GM12878 (cell line): Measurements from ENCODE around the gene GEMIN7. TPM values are rescaled to one million over a fixed set of nuclear protein-coding genes. Genes with fewer than 3 reads are reported as not detected.

Source experiments
- BACH1 ChIP-seq: fragments of 450-650 bp; IDR thresholded peaks from 2 replicates; pipeline ENCODE4 v1.6.1; 2017; ENCODE audit warnings: mild to moderate bottlenecking, borderline replicate concordance
- BCL11A ChIP-seq: IDR thresholded peaks from 2 replicates; pipeline ENCODE4 v1.6.1; 2011; ENCODE audit warnings: low read depth, low read length
- CBFB ChIP-seq: IDR thresholded peaks from 2 replicates; pipeline ENCODE4 v1.6.1; 2016; ENCODE audit warnings: antibody characterized with exemption, low read depth
- CBX5 ChIP-seq: sonication (generic); IDR thresholded peaks from 2 replicates; pipeline ENCODE4 v1.6.1; 2016; ENCODE audit warnings: low read depth, moderate library complexity, mild to moderate bottlenecking, inconsistent platforms
- CHD1 ChIP-seq: IDR thresholded peaks from 2 replicates; pipeline ENCODE4 v1.6.1; 2012; ENCODE audit warnings: low read depth, low read length, improper control_type of control experiment
- CHD2 ChIP-seq: IDR thresholded peaks from 2 replicates; pipeline ENCODE4 v1.6.1; 2011; ENCODE audit warnings: low read depth, low read length, improper control_type of control experiment, borderline replicate concordance
- CREB1 ChIP-seq: IDR thresholded peaks from 2 replicates; pipeline ENCODE4 v1.6.1; 2012; ENCODE audit warnings: low read depth, mild to moderate bottlenecking, inconsistent platforms
- EP300 ChIP-seq, 2 experiments: fragments of 150-350 bp in 1 of 2; IDR thresholded peaks; 2 replicates each; pipeline ENCODE4 v1.6.1; 2011 to 2012; ENCODE audit warnings: low read depth in 2 of 2, low read length in 2 of 2, borderline replicate concordance in 1 of 2, improper control_type of control experiment in 1 of 2, inconsistent platforms in 1 of 2; ENCODE audit not compliant: control insufficient read depth in 1 of 2
- FOXK2 ChIP-seq: fragments of 450-650 bp; IDR thresholded peaks from 2 replicates; pipeline ENCODE4 v1.6.1; 2017; ENCODE audit warnings: mild to moderate bottlenecking, moderate library complexity
- FOXM1 ChIP-seq: IDR thresholded peaks from 2 replicates; pipeline ENCODE4 v1.6.1; 2012; ENCODE audit warnings: low read depth, mild to moderate bottlenecking, inconsistent platforms, low read length, moderate library complexity
- IKZF1 ChIP-seq: fragments of 450-650 bp; conservative IDR thresholded peaks from 2 replicates; pipeline ENCODE4 v1.6.1; 2017; ENCODE audit warnings: antibody characterized with exemption, mild to moderate bottlenecking
- KDM1A ChIP-seq: fragments of 200-600 bp; sonication (generic); IDR thresholded peaks from 2 replicates; pipeline ENCODE4 v1.6.1; 2016; ENCODE audit warnings: borderline replicate concordance
- MTA2 ChIP-seq: fragments of 450-650 bp; IDR thresholded peaks from 2 replicates; pipeline ENCODE4 v1.6.1; 2016; ENCODE audit warnings: low read depth, mild to moderate bottlenecking, moderate library complexity
- NFYB ChIP-seq: IDR thresholded peaks from 2 replicates; pipeline ENCODE4 v1.6.1; 2011; ENCODE audit warnings: low read depth, mild to moderate bottlenecking, low read length, improper control_type of control experiment, moderate library complexity; ENCODE audit not compliant: insufficient read depth
- NR2F1 ChIP-seq: fragments of 450-650 bp; conservative IDR thresholded peaks from 2 replicates; pipeline ENCODE4 v1.6.1; 2017; ENCODE audit warnings: mild to moderate bottlenecking
- POLR2AphosphoS5 ChIP-seq: IDR thresholded peaks from 2 replicates; pipeline ENCODE4 v1.6.1; 2011; ENCODE audit warnings: mild to moderate bottlenecking, low read length, inconsistent platforms
- POU2F2 ChIP-seq: IDR thresholded peaks from 3 replicates; pipeline ENCODE4 v1.6.1; 2011; ENCODE audit warnings: low read depth, mild to moderate bottlenecking, low read length, borderline replicate concordance
- RB1 ChIP-seq: fragments of 450-650 bp; formaldehyde crosslinking; IDR thresholded peaks from 2 replicates; pipeline ENCODE4 v1.6.1; 2017; ENCODE audit warnings: mild to moderate bottlenecking, borderline replicate concordance
- RFX5 ChIP-seq: IDR thresholded peaks from 2 replicates; pipeline ENCODE4 v1.6.1; 2011; ENCODE audit warnings: low read depth, low read length, improper control_type of control experiment
- STAT3 ChIP-seq: IDR thresholded peaks from 2 replicates; pipeline ENCODE4 v1.6.1; 2011; ENCODE audit warnings: low read depth, low read length, improper control_type of control experiment
- SUZ12 ChIP-seq: fragments of 200-600 bp; sonication (generic); IDR thresholded peaks from one replicate; pipeline ENCODE4 v1.6.1; 2018; ENCODE audit warnings: antibody characterized with exemption, mild to moderate bottlenecking; ENCODE audit not compliant: unreplicated experiment
- polyA plus RNA-seq, 11 experiments: library from polyadenylated mRNA; depleted of rRNA in 4 of 11; unstranded in 6 of 11; stranded (reverse) in 5 of 11; fragments of >200 nt; fragmentation: Nextera tagmentation in 4 of 11; fragmentation: Illumina TruSeq in 1 of 11; extraction: Ambion mirVana in 4 of 11; extraction: Trizol in 1 of 11; gene quantifications; 1 replicate in 1 of 11; 2 replicates in 10 of 11; pipeline versions ENCODE4 v1.2.1 to v1.2.3, GENCODE V29; 2011 to 2016; ENCODE audit warnings: inconsistent platforms in 2 of 11, missing spikeins in 2 of 11, low read depth in 1 of 11
- total RNA-seq, 4 experiments: library from RNA; depleted of rRNA in 3 of 4; stranded (reverse); fragments of >200 nt in 3 of 4; fragmentation: Illumina TruSeq in 1 of 4; extraction: Trizol in 1 of 4; gene quantifications; 2 replicates each; pipeline versions ENCODE4 v1.2.1 to v1.2.3, GENCODE V29; 2013 to 2021
- TF ChIP-seq, protein P1 (sequence below): fragments of 450-650 bp; formaldehyde crosslinking; IDR thresholded peaks from 2 replicates; pipeline ENCODE4 v1.4.0; 2022; ENCODE audit warnings: mild to moderate bottlenecking, moderate library complexity
- TF ChIP-seq, protein P2 (sequence below), 3 experiments: IDR thresholded peaks in 2 of 3; conservative IDR thresholded peaks in 1 of 3; 2 replicates each; pipeline ENCODE4 v1.5.1; 2011; ENCODE audit warnings: low read depth in 3 of 3, low read length in 3 of 3, mild to moderate bottlenecking in 3 of 3, control low read depth in 2 of 3, moderate library complexity in 2 of 3, inconsistent platforms in 1 of 3, mixed read lengths in 1 of 3; ENCODE audit not compliant: control insufficient read depth in 2 of 3, insufficient read depth in 1 of 3; ENCODE audit errors: extremely low read depth in 1 of 3
- TF ChIP-seq, protein P3 (sequence below): IDR thresholded peaks from 2 replicates; pipeline ENCODE4 v1.6.1; 2011; ENCODE audit warnings: low read depth, low read length, improper control_type of control experiment, borderline replicate concordance

GEMIN7 gene
- total and polyA plus RNA-seq, 10 of the 15 experiments (the other 5 are each of a cell fraction or from before 2014, with no cell fraction given) = 21.1 to 76.7 (median 44.9) TPM

DNA sequence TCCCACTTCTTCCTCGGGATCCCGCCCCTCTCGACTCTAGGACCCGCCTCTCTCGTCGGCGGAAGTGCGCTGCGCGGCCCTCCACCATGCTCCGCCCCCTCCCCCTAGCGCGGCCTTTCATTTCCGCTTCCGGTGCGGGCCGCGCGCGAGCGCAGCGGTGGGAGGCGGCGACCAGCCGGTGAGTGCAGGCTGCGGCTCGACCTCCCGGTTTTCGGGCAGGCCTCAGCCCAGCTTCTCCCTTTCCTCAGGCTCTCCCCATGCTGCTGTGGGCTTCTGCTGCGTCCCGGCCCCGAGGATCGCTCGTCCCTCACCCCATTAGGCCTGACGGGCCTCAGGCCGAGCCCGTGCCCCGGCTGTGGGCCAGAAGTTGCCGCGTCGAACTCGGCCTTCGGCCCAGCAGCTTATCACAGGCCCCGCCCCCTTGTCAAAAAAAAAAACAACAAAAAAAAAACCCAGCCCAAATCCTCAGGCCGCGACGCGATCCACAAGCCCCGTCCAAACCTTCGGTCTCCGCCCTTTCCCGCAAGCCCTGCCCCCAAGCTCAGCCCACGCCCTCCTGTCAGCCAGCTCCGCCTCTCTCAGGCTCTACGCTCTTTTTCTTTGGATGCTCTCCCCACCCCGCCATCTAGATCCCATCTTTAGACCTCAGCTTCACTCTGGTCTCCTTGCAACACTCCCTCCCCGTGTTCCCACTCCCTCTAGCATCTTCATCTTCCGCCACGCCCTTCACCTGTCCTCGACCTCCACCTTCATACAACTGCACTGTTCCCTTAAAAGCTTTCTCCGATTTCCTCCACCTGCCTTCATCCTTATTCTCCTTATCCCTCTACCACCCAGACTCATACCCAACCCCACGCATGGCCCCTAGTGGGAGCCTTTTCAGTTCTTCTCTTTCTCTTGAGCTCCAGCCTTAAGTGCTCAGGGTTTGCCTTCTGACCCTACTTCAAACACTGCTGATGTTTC is 39.8 kb upstream of the GEMIN7 start, which contains the start of gene CLASRP (continued):
- 0 out of 2 replicates have a peak, but pooled peaks have one; percentile 50 for TF ChIP-seq CHD1
- TF ChIP-seq BACH1 = peak; percentile 81
- peak; percentile 71 for TF ChIP-seq CHD2
- TF ChIP-seq NR2F1 = peak; percentile 55
- TF ChIP-seq FOXK2 = no peak
- TF ChIP-seq RB1 = peak; percentile 68; the same call in 1 of the 2 replicates
- TF ChIP-seq EP300 (IDR thresholded peaks at IDR 0.05; ENCODE audit: borderline replicate concordance in 1 of 2, control insufficient read depth in 1 of 2, low read depth in 2 of 2, low read length in 2 of 2) = no peak
- TF ChIP-seq MTA2 = no peak
- TF ChIP-seq STAT3 = no peak
- TF ChIP-seq CBX5 = no peak
- no peak for TF ChIP-seq KDM1A
- TF ChIP-seq, protein P1, sequence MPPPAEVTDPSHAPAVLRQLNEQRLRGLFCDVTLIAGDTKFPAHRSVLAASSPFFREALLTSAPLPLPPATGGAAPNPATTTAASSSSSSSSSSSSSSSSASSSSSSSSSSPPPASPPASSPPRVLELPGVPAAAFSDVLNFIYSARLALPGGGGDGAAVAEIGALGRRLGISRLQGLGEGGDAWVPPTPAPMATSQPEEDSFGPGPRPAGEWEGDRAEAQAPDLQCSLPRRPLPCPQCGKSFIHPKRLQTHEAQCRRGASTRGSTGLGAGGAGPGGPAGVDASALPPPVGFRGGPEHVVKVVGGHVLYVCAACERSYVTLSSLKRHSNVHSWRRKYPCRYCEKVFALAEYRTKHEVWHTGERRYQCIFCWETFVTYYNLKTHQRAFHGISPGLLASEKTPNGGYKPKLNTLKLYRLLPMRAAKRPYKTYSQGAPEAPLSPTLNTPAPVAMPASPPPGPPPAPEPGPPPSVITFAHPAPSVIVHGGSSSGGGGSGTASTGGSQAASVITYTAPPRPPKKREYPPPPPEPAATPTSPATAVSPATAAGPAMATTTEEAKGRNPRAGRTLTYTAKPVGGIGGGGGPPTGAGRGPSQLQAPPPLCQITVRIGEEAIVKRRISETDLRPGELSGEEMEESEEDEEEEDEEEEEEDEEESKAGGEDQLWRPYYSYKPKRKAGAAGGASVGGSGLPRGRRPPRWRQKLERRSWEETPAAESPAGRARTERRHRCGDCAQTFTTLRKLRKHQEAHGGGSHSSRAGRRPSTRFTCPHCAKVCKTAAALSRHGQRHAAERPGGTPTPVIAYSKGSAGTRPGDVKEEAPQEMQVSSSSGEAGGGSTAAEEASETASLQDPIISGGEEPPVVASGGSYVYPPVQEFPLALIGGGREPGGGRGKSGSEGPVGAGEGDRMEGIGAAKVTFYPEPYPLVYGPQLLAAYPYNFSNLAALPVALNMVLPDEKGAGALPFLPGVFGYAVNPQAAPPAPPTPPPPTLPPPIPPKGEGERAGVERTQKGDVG (CRISPR knock-in tag) = no peak
- TF ChIP-seq CREB1 = peak; percentile 76
- TF ChIP-seq POU2F2 = peak; percentile 73; the same call in 2 of the 3 replicates
- peak; percentile 77 for TF ChIP-seq IKZF1
- peak; percentile 94 for TF ChIP-seq POLR2AphosphoS5
- no peak for TF ChIP-seq NFYB
- TF ChIP-seq FOXM1 = no peak
- TF ChIP-seq, protein P2, sequence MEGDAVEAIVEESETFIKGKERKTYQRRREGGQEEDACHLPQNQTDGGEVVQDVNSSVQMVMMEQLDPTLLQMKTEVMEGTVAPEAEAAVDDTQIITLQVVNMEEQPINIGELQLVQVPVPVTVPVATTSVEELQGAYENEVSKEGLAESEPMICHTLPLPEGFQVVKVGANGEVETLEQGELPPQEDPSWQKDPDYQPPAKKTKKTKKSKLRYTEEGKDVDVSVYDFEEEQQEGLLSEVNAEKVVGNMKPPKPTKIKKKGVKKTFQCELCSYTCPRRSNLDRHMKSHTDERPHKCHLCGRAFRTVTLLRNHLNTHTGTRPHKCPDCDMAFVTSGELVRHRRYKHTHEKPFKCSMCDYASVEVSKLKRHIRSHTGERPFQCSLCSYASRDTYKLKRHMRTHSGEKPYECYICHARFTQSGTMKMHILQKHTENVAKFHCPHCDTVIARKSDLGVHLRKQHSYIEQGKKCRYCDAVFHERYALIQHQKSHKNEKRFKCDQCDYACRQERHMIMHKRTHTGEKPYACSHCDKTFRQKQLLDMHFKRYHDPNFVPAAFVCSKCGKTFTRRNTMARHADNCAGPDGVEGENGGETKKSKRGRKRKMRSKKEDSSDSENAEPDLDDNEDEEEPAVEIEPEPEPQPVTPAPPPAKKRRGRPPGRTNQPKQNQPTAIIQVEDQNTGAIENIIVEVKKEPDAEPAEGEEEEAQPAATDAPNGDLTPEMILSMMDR (IDR thresholded peaks at IDR 0.05 in 2 of 3, conservative IDR thresholded peaks at IDR 0.05 in 1 of 3; ENCODE audit: control insufficient read depth in 2 of 3, extremely low read depth in 1 of 3, insufficient read depth in 1 of 3, low read depth in 3 of 3, low read length in 3 of 3) = no peak
- no peak for TF ChIP-seq RFX5
- no peak for TF ChIP-seq SUZ12
- no peak for TF ChIP-seq BCL11A
- TF ChIP-seq CBFB = no peak
- TF ChIP-seq, protein P3, sequence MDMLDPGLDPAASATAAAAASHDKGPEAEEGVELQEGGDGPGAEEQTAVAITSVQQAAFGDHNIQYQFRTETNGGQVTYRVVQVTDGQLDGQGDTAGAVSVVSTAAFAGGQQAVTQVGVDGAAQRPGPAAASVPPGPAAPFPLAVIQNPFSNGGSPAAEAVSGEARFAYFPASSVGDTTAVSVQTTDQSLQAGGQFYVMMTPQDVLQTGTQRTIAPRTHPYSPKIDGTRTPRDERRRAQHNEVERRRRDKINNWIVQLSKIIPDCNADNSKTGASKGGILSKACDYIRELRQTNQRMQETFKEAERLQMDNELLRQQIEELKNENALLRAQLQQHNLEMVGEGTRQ = no peak
